ENCODE results near the gene C4BPB. TPM values are rescaled to one million over a fixed set of nuclear protein-coding genes. Genes with fewer than 3 reads are reported as not detected.

Gene C4BPB
- total RNA-seq, 1 experiment from 2014 or later = not detected

DNA sequence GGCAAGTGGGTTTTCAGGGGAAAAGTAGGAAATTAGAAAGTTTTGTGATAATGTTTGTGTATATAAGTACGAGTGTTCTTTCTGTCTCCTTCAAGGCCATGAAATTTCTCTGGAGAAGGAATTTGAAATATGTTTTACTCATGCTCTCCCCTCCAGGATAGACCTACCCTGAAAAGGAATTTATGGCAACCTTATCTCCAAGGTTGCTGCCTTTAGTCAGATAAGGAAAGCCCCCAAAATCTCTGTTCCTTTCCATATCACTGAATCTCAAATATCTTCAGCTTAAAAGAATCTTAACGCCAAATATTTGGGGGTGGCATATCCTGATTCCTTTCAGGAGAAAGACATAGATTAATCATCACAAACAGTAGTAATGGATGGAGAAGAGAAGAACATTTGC is 499 bp upstream of the C4BPB start:
- H3K4me1 ChIP-seq (ENCODE audit: insufficient read depth, low read length, poor library complexity, severe bottlenecking) = no peaks in the 10 kb centered on the region
- BruUV-seq (replicated peaks) = no TSS peak
- no peak overlapping the region for H3K4me3 ChIP-seq (ENCODE audit: low read depth, low read length, poor library complexity, severe bottlenecking)
- CTCF ChIA-PET = no interaction called here
- peaks cover 32% of the 10 kb centered on the region for H3K27me3 ChIP-seq (replicated peaks; ENCODE audit: insufficient read depth, low read depth, low read length, poor library complexity)
- TF ChIP-seq EZH2 (IDR thresholded peaks at IDR 0.05; ENCODE audit: borderline replicate concordance, low read depth, low read length, poor library complexity, severe bottlenecking) = no peak
- TF ChIP-seq, protein P1, sequence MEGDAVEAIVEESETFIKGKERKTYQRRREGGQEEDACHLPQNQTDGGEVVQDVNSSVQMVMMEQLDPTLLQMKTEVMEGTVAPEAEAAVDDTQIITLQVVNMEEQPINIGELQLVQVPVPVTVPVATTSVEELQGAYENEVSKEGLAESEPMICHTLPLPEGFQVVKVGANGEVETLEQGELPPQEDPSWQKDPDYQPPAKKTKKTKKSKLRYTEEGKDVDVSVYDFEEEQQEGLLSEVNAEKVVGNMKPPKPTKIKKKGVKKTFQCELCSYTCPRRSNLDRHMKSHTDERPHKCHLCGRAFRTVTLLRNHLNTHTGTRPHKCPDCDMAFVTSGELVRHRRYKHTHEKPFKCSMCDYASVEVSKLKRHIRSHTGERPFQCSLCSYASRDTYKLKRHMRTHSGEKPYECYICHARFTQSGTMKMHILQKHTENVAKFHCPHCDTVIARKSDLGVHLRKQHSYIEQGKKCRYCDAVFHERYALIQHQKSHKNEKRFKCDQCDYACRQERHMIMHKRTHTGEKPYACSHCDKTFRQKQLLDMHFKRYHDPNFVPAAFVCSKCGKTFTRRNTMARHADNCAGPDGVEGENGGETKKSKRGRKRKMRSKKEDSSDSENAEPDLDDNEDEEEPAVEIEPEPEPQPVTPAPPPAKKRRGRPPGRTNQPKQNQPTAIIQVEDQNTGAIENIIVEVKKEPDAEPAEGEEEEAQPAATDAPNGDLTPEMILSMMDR (conservative IDR thresholded peaks at IDR 0.05; ENCODE audit: low read depth, low read length) = no peak
- POLR2A ChIA-PET (ENCODE audit: low non-redundant PET) = no interaction called here
- H3K36me3 ChIP-seq (ENCODE audit: insufficient read depth, low read length, poor library complexity, severe bottlenecking) = no peaks in the 10 kb centered on the region
- intact Hi-C loops (cut with micrococcal nuclease; ENCODE audit: unreplicated experiment) = no loop called here
- H3K27ac ChIP-seq (ENCODE audit: low read depth, low read length, poor library complexity, severe bottlenecking) = no peak overlapping the region
- no peaks in the 10 kb centered on the region for H3K9me3 ChIP-seq (ENCODE audit: low read depth, low read length, poor library complexity, severe bottlenecking)
- DNase-seq (ENCODE audit: low spot score) = no peak

DNA sequence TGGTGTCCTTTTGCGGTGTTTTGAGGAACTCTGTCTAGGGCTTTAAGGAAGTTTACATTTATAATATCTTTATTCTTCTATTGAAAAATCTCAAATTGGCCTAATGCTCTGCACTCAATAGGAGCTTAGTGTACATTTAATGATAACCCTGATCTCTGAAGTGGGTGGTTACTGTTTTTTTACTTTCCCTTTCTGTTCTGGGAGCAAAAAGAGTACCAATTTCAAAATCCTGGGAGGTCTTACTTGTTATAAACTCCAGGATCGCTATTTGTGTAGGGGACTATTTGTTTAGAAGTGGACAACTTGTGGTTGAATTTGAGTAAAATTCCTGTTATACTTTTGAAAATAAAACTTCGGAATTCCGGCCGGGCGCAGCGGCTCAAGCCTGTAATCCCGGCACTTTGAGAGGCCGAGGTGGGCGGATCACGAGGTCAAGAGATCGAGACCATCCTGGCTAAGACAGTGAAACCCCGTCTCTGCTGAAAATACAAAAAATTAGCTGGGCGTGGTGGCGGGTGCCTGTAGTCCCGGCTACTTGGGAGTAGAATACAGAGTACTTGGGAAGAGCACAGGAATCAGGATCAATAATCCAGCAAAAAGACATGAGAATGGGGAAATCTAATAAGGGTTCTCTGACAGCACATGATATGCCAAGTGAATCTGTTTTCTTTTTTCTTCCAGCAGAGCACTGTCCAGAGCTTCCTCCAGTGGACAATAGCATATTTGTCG is 1.1 kb downstream of the C4BPB start:
- POLR2A ChIA-PET (ENCODE audit: low non-redundant PET) = no interaction called here
- no peaks in the 10 kb centered on the region for H3K9me3 ChIP-seq (ENCODE audit: low read depth, low read length, poor library complexity, severe bottlenecking)
- H3K27ac ChIP-seq (ENCODE audit: low read depth, low read length, poor library complexity, severe bottlenecking) = no peak overlapping the region
- BruUV-seq (replicated peaks) = no TSS peak
- CTCF ChIA-PET = no interaction called here
- H3K4me1 ChIP-seq (ENCODE audit: insufficient read depth, low read length, poor library complexity, severe bottlenecking) = no peaks in the 10 kb centered on the region
- H3K36me3 ChIP-seq (ENCODE audit: insufficient read depth, low read length, poor library complexity, severe bottlenecking) = no peaks in the 10 kb centered on the region
- intact Hi-C loops (cut with micrococcal nuclease; ENCODE audit: unreplicated experiment) = no loop called here
- no peak for DNase-seq (ENCODE audit: low spot score)
- TF ChIP-seq, protein P1 (conservative IDR thresholded peaks at IDR 0.05; ENCODE audit: low read depth, low read length) = no peak
- no peak for TF ChIP-seq EZH2 (IDR thresholded peaks at IDR 0.05; ENCODE audit: borderline replicate concordance, low read depth, low read length, poor library complexity, severe bottlenecking)
- H3K27me3 ChIP-seq (replicated peaks; ENCODE audit: insufficient read depth, low read depth, low read length, poor library complexity) = peaks cover 34% of the 10 kb centered on the region
- no peak overlapping the region for H3K4me3 ChIP-seq (ENCODE audit: low read depth, low read length, poor library complexity, severe bottlenecking)

DNA sequence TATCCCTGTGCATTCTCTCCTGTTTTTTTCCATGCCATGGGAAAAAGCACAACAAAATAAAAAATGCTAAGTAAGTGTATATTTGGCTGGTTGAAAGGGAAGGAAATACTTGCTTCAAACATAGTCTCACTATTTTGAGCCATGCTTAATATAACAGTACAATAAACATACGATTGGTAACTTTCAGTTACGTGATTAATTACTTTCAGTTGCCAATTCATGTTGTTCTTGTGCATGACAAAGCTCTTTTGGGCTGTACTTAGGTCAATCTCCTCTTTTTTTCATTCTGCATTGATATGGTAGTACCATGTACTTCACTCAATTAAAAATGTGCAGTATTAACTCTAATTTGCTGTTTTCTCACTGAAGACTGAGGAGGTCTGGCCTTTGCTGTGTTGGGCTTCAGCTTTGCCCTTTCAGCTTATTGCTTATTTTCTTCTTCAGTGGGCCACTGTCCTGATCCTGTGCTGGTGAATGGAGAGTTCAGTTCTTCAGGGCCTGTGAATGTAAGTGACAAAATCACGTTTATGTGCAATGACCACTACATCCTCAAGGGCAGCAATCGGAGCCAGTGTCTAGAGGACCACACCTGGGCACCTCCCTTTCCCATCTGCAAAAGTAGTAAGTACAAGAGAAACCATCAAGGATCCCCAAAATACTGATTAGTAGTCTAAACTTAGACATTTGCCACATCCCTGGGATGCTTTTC is 2.7 kb downstream of the C4BPB start:
- no peaks in the 10 kb centered on the region for H3K36me3 ChIP-seq (ENCODE audit: insufficient read depth, low read length, poor library complexity, severe bottlenecking)
- H3K4me3 ChIP-seq (ENCODE audit: low read depth, low read length, poor library complexity, severe bottlenecking) = no peak overlapping the region
- no peaks in the 10 kb centered on the region for H3K9me3 ChIP-seq (ENCODE audit: low read depth, low read length, poor library complexity, severe bottlenecking)
- H3K27me3 ChIP-seq (replicated peaks; ENCODE audit: insufficient read depth, low read depth, low read length, poor library complexity) = peaks cover 30% of the 10 kb centered on the region
- H3K4me1 ChIP-seq (ENCODE audit: insufficient read depth, low read length, poor library complexity, severe bottlenecking) = no peaks in the 10 kb centered on the region
- CTCF ChIA-PET = no interaction called here
- no peak for DNase-seq (ENCODE audit: low spot score)
- POLR2A ChIA-PET (ENCODE audit: low non-redundant PET) = no interaction called here
- no TSS peak for BruUV-seq (replicated peaks)
- intact Hi-C loops (cut with micrococcal nuclease; ENCODE audit: unreplicated experiment) = no loop called here
- no peak overlapping the region for H3K27ac ChIP-seq (ENCODE audit: low read depth, low read length, poor library complexity, severe bottlenecking)
- TF ChIP-seq, protein P1 (conservative IDR thresholded peaks at IDR 0.05; ENCODE audit: low read depth, low read length) = no peak
- TF ChIP-seq EZH2 (IDR thresholded peaks at IDR 0.05; ENCODE audit: borderline replicate concordance, low read depth, low read length, poor library complexity, severe bottlenecking) = no peak
